BE2C (cell line): Measurements from ENCODE around the gene GUCY2F.

Experiments
- DNase-seq: peaks from one replicate; pipeline ENCODE4 v3.0.0-alpha.2; 2020
- H3K27me3 ChIP-seq: fragments of 250-450 bp; sonication (Bioruptor Pico); 2 replicates; pipeline ENCODE4 v1.5.1; 2020; ENCODE audit warnings: mild to moderate bottlenecking
- H3K36me3 ChIP-seq: fragments of 250-450 bp; sonication (Bioruptor Pico); 2 replicates; pipeline ENCODE4 v1.5.1; 2020; ENCODE audit warnings: mild to moderate bottlenecking
- H3K4me1 ChIP-seq: fragments of 250-450 bp; sonication (Bioruptor Pico); 2 replicates; pipeline ENCODE4 v1.5.1; 2020
- H3K4me3 ChIP-seq: 2 replicates; pipeline ENCODE4 v1.5.1; 2011; ENCODE audit warnings: low read depth, low read length
- H3K9me3 ChIP-seq: fragments of 250-450 bp; sonication (Bioruptor Pico); 2 replicates; pipeline ENCODE4 v1.5.1; 2020
- TF ChIP-seq, protein P1 (sequence below): IDR thresholded peaks from 2 replicates; pipeline ENCODE4 v1.5.1; 2012; ENCODE audit warnings: mild to moderate bottlenecking, low read depth, low read length

Gene GUCY2F

DNA sequence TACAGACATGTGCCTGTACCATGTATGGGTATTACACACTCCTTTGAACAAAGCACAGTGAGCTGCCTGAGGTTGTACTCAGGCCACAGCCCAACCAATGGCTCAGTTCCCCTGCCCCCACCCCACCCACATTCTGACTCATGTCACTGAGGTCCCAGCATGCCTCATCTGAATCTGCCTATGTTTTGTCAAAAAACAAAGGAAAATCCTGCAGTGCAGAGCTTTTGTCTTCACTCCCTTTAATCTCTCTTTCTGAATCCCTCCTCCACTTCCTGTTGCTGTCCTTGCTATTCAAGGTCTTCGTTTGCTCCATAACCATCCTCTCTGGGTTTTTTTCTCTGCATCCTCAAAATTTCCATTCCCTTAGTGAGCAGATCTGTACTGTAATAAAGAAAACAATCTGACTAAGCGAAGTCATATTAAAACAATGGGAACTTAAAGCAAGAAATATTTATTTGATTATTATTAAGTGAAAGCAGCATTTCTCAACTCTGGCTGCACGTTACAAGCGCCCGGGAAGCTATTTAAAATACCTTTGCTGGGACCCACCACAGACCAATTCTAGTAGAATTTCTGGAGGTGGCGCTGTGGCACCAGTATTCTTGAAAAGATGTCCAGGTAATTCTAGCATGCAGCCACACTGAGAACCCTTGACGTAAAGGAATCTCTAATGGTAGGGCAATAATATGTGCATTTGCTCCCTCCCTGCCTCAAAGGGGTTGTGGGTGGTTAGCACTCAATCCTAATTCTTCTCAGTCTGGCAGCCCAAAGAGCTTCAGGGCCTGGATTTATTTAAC lies 8.7 kb downstream of the GUCY2F start:
- H3K4me3 ChIP-seq, result no peak overlapping the region

DNA sequence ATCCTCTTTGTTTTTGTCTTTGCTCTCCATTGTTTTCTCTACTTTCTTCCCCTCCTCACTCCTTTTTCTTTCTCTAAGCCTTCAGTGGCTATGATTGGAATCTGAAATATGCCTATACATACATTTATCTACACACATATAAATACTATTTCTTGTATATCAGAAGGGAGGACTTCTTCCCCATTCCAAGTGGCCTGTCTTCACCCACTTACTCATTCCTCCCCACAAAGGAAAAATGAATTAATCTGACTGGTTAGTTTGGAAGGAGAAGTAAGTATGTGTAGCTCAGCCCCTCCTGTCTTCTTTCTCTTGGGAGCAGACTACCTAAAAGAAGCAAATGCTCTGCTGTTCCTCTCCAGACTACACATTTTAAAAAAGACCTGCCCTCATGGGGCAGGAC lies 17.7 kb downstream of the GUCY2F start:
- no peaks in the 10 kb centered on the region for H3K36me3 ChIP-seq
- DNase-seq, result no peak
- H3K27me3 ChIP-seq, result no peaks in the 10 kb centered on the region
- H3K4me1 ChIP-seq, result no peaks in the 10 kb centered on the region
- H3K9me3 ChIP-seq, result no peaks in the 10 kb centered on the region
- no peak overlapping the region for H3K4me3 ChIP-seq
- TF ChIP-seq, protein P1, sequence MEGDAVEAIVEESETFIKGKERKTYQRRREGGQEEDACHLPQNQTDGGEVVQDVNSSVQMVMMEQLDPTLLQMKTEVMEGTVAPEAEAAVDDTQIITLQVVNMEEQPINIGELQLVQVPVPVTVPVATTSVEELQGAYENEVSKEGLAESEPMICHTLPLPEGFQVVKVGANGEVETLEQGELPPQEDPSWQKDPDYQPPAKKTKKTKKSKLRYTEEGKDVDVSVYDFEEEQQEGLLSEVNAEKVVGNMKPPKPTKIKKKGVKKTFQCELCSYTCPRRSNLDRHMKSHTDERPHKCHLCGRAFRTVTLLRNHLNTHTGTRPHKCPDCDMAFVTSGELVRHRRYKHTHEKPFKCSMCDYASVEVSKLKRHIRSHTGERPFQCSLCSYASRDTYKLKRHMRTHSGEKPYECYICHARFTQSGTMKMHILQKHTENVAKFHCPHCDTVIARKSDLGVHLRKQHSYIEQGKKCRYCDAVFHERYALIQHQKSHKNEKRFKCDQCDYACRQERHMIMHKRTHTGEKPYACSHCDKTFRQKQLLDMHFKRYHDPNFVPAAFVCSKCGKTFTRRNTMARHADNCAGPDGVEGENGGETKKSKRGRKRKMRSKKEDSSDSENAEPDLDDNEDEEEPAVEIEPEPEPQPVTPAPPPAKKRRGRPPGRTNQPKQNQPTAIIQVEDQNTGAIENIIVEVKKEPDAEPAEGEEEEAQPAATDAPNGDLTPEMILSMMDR, result no peak

More for the DNA sequence above, 8.7 kb downstream of the GUCY2F start:
- Histone ChIP-seq H3K36me3 (no peaks in the 10 kb centered on the region), H3K4me1 (no peaks in the 10 kb centered on the region), H3K27me3 (no peaks in the 10 kb centered on the region), H3K9me3 (no peaks in the 10 kb centered on the region)
- DNase-seq, result peak; percentile 10
- TF ChIP-seq, protein P1, result peak; percentile 49

DNA sequence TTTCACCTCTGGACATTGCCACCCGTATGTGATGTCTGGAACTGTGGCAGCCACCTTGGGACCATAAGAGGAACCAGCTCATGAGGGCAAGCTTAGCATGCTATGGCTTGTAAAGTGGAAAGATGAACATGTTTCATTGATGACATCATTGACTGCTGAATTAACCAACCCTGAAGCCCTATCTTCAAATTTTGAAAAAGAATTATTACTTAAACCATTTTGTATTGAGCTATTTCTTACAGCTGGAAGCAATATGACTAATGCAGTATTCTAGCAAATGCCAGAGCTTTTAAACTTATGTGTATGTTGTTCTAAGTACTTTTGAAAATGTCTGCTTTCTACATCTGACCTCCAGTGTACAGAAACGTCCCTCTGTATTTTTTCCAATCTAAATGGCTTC lies 18.1 kb downstream of the GUCY2F start:
- H3K9me3 ChIP-seq, result no peaks in the 10 kb centered on the region
- TF ChIP-seq, protein P1, result no peak
- no peak overlapping the region for H3K4me3 ChIP-seq
- no peak for DNase-seq
- H3K27me3 ChIP-seq, result no peaks in the 10 kb centered on the region
- no peaks in the 10 kb centered on the region for H3K4me1 ChIP-seq
- no peaks in the 10 kb centered on the region for H3K36me3 ChIP-seq

DNA sequence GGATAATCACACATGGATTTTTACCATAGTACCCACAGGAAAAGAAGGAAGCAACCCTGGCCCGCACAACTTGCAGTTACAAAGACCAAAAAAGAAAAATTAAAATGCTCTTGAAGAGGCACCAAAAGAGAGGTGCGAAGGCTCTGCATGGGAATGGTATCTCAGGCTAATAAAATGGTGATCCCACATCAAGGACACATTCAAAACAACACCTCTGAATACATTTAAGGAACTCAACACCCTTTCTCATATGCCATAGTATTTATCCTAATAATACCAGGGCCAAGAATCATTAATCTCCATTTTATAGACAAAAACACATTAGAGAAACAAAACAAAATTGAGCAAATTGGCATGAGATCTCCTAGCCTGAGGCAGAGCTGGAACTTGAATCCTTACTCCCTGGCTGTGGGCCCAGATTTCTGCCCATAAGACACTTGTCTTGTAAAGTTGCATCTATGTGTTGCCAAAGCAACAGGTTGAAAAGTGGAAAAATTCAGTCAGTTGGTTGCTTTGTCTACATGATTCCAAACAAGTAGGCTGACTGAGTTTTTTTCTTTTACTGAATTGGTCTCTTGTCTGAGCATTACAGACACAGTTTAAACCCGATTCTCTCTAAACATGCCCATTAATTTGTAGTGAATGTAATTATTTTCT lies 33.5 kb downstream of the GUCY2F start:
- no peak for DNase-seq
- Histone ChIP-seq H3K4me3 (no peak overlapping the region), H3K9me3 (no peaks in the 10 kb centered on the region), H3K36me3 (no peaks in the 10 kb centered on the region), H3K4me1 (no peaks in the 10 kb centered on the region), H3K27me3 (no peaks in the 10 kb centered on the region)
- TF ChIP-seq, protein P1, result no peak

DNA sequence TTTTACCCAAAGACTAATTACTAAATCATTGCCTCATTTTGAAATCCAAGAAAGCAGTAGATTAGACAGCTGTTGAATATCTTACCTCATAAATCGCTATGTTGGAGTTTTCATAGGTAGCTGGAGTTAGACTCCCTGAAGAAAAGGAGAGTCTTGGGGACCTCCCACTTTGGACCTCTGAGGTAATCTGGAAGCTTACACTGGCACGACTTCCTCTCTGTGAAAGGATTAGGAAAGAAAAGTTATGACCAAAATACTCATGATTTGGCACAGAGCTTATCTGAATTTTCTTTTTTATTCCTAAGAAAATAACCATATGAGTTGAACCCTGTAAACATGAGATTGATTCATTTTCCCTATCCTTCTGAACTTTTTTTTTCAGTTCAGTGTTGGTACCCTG lies 40.6 kb downstream of the GUCY2F start:
- no peak for DNase-seq
- no peak overlapping the region for H3K4me3 ChIP-seq

More for the DNA sequence above, 40.6 kb downstream of the GUCY2F start:
- no peaks in the 10 kb centered on the region for H3K9me3 ChIP-seq
- H3K27me3 ChIP-seq, result no peaks in the 10 kb centered on the region
- TF ChIP-seq, protein P1, result no peak
- no peaks in the 10 kb centered on the region for H3K4me1 ChIP-seq
- H3K36me3 ChIP-seq, result no peaks in the 10 kb centered on the region
